ENCODE measurements around the gene NTMT2.
A peak's percentile ranks its signal among the peaks of the same experiment; 100 is the strongest.
"Not testable (repeated sequence)": the region's sequence is repeated elsewhere in the genome, so short reads cannot be mapped to it uniquely, and the experiment has no call there.

Gene NTMT2

DNA sequence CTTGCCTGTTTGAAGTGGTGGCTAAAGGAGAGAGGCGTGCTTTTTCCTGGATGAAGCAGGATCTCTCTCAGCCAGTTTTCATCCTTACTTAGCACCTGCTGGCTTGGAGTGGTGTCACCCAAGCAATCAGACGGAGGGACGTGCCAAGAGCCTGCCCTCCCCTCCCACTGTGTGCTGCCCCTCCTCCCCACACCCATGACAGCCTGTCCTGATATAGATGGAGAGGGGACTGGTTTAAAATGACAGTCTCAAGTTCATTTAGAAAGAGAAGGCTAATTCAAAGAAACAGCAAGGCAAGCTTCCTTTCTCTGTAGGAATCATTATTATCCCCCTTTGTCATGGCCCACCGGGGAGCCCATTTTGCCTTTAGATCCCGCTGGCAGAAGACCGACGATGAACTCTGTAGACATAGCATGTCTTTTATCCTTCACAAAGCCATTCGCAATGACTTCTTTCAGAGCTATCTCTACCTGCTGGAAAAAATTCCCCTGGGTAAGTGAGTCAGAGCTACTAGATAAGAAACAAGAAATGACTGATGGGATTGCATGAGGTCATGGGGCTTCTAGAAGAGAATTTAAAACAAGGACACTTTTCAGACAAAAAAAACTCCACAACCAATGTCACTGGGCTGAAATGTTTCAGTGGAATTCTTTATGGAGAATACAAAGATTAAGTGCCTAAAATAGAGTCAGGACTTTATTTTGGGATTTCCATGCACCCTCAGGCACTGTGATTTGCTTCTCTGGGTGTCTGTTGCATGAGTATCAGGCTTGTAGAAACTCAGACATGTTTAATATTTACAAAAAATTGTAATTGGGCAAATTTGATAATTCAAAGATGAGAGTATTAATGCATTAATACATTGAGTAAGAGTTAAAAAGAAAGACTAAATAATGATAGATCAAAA lies at the start of gene NTMT2:
Gene NTMT2, plus strand, starts transcription at position 190 of the 907 bp plus-strand sequence. Its CDS starts 149 bp downstream, at position 339.
- DNase-seq, result no peak

DNA sequence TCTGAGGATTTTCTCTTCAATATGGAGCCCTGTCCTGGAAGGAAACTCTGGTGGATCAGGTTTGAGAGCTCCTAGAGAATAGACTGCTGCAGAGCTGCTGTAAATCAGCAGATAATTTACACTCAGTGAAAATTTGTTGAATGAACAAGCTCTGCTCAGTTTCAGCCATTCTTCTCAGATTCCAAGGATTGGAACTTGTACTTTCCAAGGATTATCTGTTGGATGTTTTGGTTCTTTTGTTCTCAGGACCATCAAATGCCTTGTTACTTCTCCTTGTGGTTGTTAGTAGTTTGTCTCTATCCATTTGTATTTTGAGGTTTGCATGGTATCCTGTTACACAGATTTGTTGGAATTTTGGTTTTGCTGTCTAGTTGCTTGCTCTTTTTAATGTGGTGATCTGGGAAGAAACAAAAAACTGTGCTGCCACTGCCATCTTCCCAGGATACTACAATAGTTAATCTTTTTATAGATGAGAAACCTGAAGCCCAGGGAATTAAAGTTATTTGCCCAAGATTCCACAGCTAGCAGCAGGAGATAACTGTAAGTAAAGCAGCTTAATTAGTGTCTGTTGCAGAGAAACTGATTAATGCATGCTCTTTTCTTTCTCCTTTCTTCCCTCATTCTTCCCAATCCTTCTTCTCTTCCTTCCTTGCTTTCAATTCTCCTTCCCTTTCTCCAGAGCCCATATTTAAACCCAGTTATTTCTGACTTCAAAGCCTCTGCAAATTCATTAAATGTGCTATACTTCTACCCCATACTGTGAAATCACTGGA lies 49.6 kb upstream of the NTMT2 start:
- DNase-seq, result no peak

DNA sequence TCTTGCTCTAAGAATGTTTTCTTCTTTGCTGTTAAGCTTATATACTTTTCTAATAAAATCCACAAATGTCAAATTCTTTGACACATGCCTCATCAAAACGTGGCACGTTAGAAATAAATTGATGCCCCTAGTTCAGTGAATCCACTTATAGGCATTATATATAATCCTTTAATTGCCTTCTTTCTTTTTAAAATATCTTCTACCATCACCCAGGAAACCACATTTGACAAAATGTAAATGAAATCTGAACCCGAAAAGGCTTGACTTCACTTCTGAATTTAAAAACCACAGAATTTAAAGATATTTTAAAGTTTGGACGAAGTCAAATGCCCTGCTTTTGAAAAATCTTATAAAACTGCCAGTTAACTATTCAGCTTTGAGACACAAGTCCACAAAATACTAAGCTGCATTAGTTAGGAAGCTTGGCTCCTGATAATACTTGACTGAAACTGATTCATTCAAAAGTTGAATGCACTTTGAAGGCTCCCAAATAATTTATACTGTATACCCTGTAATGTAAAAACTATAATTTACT lies 48.9 kb upstream of the NTMT2 start:
- no peak for DNase-seq

DNA sequence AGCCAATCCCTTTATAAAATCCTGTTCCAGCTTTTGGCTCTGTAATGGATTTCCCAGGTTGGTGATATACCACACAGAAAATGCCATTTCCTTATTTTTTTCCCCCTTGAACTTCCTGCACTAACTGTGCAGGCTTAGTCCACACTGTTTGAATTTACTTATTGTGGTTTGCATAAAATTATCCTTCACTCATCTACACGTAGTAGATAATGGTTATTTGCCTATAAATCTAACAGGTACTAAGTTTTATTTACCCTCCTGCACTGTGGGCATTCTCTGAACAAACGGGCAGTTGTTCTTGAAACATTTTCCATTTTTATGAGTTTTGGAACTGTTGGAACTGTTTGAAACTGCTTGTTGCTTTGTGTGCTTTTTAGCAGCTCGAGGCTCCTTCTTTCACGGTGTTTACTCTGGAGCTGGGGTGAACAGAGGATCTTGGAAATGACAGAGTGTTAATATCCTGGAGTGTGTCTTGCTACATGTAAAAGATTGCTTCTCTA lies 48.3 kb upstream of the NTMT2 start:
- no peak for DNase-seq

DNA sequence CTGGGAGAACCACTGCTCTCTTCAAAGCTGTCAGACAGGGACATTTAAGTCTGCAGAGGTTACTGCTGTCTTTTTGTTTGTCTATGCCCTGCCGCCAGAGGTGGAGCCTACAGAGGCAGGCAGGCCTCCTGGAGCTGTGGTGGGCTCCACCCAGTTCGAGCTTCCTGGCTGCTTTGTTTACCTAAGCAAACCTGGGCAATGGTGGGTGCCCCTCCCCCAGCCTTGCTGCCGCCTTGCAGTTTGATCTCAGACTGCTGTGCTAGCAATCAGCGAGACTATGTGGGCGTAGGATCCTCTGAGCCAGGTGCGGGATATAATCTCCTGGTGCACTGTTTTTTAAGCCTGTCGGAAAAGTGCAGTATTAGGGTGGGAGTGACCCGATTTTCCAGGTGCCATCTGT lies 32.6 kb upstream of the NTMT2 start:
- DNase-seq, result not testable (repeated sequence)

DNA sequence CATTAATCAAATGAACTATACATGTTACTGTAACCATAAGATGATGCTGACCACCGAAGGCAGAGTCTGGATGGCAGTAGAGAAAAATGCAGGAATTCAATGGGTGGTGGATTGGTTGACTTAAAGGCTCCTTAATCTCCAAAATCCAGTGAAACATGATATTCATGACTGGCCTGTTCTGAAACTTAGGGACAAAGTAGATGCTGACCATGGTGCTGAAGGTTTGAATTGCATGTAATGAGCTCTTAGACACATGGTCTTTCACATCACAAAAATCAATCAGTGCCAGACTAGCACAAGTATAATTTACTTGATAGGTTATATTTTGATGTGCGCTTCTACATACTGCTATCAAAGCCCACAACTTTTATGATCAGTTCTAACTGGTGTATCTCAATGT lies 30.9 kb upstream of the NTMT2 start:
- peak; percentile 28 to 49 for DNase-seq

DNA sequence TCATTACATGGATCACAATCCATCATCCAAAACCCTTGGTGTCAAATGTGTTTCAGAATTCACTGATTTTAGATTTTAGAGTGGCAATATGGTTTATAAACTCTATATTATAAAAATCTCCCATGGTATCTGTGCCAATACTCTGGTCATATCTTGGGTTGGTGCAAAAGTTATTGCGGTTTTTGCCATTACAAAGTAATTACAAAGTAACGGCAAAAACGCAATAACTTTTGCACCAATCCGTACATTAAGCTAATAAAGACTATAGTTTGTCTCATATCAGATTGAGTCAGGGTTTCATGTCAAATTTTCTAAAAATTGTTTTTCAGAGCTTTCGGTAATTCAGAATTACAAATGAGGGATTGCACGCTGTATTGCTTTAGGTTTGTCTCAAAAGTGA lies 23.4 kb upstream of the NTMT2 start:
- no peak for DNase-seq

DNA sequence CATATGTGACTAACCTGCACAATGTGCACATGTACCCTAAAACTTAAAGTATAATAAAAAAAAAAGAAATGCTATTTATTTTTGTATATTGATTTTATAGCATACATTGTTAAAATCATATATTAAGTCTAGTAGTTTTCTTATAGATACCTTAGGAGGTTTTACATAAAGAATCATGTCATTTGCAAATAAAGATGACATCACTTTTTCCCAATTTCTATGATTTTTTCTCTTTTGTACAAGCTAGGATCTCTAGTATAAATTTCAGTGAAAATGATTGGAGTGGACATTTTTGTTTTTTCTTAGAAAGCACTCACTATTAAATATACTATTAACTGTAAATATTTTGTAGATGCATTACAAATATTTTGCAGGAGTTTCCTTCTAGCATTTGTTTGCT lies 20.5 kb upstream of the NTMT2 start:
- DNase-seq, result no peak

DNA sequence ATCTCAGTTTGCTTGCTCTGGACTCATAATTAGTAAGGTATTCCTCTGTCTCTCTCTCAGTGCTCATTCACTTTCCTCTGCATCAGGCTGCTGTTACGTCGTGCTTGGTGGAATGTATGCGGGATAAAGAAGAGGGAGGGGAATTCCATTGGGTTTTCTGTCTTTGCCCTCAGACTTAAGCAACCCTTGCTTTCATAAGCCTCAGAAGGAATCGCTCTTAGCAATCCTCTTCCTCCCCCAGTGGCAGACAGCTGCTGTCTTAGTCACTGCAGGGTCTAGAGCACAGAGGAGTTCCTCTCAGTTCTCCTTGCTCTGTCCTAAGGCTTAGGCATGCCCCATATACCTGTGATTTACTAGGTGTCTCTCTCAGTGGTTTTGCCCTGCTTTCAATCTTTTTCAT lies 19.1 kb upstream of the NTMT2 start:
- peak in 1 of 2 experiments; percentile 4 for DNase-seq

DNA sequence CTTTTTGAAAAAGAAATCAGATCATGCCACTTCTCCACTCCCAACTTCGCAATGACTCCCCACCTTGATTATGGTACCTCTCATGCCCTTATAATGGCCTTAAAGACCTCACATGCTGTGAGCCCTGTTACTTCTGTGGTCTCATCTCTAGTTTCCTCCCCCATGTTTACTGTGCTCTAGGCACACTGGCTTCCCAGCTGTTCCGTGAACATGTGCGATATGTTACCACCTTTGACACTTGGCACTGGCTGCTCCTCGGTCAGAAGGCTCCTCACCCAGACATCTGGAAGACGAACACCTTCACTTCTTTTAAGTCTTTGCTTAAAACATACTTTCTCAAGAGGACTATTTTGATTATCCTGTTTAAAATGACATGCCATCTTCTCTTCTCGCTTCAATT lies 14.3 kb upstream of the NTMT2 start:
- no peak for DNase-seq

DNA sequence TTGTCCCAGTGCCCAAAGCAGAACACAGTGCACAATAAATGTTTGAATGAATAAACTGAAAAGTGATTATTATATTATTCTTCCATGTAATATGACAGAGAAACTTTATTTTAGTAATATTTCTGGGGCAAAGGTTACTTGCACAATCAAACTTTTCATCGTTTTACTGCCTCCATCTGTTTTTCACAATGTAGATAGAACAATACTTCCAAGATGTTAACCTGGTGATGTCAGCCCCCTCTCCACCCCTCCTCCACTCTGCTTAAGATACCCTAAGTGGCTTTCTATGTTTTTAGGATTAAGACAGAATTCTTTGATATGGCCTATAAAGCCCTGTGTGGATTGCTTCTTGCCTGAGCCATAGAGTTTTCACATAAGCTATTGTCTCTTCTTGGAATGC lies 13.8 kb upstream of the NTMT2 start:
- no peak for DNase-seq

DNA sequence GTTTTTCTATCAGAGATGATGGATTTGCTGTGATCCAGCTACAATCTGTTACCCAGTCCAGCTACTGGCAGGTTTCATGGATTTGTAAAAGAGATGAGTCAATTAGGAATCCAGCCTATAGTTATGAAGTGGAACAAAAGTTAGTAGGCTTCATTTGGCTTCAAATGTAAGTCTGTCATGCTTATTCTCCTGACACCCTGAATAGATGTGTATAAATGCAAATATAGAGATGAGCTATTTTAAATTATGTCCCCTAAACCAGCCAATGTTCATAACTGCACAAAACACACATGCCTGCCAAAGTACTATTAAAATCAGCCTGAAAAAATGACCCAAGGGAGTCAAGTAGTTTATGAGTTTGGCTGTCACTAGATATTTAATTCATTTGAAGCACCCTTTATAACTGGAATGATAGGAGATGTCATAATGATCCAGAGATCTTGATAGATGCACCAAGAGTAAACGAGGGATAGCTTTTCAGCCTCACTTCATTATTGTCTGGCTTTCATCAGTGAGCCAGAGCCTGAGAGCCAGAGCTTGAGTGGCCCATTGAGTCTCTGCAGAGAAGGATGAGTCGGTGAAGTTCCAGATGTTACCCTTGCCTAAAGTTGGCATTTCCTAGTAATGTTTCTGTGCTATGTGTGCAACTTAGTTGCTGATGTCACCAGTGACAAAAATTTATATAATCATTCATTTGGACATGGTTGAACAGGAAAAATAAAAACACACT lies 11.8 kb upstream of the NTMT2 start:
- no peak for DNase-seq

DNA sequence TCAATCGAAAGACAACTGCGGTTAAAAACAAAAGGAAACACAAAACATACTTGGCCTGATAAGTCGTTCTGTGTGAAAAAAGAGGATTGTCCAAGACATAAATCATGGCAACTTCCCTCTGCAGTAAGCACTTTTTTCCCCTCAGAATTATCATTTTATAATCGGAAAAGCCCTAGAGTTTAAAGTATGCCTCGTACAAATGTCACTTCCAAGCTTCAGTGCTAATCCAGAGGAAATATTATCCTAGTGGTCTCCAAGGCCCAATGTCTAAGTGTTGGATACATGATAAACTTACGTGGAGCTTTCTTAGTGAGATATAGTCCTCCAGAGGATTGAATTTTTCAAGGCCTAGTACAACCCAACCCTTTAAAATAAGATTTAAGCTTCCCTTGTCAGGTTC lies 11.2 kb upstream of the NTMT2 start:
- no peak for DNase-seq

DNA sequence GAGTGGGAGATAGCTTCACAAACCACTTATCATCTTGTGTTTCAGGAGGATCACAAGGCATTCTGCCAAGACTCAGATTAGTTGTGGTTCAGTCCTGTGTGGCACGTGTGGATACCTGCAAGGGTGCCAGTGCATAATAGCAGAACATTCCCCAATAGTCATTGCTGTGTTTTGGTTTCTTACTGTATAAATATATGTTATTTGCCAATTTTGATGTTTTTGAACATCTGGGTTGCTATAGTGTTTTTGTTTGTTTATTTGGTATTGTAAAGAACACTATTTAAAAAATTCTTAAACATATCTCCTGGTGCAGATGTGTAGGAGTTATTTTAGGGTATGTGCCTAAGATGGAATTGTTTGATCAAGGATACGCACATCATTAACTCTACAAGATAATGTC lies 5.4 kb upstream of the NTMT2 start:
- DNase-seq, result no peak

DNA sequence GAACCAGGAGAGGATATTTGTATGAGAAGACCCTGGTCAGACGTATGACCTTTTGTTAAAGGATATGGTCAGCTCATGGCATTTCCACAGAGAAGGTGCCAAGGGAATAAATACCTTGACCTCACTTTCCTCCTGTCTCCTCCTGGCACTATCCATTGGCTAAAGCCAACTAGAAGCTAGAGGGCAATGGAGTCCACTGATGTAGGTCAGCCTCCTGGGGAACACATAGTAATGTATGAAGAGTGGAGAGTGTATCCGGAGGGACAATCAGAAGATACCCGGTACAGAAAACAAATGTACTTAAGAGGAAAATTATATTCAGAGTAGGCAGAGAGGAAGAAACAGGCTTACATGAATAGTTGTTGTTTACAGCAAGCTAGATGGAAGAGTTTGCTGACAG lies 698 bp upstream of the NTMT2 start:
- DNase-seq, result no peak

DNA sequence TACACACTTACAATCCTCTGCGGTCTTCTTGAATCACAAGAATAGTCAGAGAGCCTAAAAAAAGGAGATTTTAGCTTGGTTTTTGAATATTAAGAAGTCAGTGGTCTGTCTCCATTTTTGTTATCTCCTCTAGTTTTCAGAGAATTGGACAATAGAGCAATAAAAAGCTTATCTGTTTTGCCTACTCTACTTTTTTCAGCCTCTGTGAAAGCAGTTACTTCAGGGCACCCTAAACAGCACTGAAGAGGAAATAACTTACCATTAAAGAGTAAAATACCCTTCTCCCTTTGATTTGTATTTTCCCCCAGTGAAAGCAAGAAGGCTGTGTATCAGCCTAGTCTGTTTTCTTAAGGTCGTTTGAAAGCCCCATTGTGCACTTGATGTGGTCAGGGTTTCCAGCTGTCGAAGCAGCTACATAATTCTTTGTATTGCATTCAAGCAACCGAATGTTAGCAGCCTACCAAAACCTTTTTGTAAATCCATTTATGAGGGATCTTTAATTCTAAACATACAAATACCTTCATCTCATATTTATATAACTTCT lies 1.0 kb downstream of the NTMT2 start:
- DNase-seq, result no peak

DNA sequence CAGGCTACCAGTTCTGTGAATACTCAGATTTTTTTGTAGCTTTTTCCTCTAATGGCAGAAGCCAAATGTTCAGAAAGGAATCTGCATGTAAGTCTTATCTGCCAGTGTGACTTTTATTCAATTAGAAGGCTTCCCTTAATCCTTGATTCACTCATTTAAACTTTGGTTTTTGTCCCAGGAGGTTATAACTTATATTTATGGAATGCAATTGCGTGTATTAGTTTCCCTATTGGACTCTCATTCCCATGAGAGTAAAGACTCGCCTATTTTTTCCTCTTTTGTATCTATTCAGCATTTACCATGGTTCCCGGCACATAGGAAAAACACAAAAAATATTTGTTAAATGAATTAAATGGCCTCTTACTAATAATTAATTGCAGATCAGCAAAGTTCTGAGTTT lies 3.5 kb downstream of the NTMT2 start:
- no peak for DNase-seq

DNA sequence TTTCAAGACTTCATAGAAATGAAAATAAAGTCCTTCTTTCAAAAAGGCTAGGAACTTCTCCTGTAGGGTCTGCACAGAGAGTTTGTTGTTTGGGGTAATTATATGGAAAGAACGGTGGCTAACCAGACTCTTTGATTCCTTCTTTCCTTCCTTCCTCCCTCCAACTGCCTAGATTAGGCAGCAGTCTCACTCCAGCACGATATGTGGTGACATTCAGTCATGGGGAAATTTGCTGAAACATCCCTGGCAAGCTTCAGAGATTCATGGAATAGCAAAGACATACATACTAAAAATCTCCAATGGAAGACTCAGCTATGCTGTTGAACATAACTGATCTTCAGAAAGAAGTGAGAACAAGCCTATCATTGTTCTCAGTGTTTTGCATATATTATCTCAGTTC lies 4.3 kb downstream of the NTMT2 start:
- DNase-seq, result no peak

DNA sequence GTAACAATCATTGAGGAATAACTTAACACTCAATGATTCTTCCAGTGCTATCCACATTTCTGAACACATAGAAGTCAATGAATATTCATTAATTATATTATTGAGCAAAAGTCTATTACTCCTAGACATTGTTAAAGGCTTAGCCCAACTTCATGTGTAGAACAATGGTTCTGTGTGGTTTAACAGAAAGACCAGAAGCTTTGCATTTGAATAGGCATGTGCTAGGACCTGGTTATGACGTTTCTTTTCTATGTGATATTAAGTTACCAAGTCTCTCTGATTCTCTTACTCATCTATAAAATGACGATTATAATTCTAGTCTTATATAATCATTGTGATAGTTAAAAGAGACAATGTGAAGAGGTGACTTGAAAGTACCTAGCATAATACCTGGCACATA lies 5.2 kb downstream of the NTMT2 start:
- DNase-seq, result no peak

DNA sequence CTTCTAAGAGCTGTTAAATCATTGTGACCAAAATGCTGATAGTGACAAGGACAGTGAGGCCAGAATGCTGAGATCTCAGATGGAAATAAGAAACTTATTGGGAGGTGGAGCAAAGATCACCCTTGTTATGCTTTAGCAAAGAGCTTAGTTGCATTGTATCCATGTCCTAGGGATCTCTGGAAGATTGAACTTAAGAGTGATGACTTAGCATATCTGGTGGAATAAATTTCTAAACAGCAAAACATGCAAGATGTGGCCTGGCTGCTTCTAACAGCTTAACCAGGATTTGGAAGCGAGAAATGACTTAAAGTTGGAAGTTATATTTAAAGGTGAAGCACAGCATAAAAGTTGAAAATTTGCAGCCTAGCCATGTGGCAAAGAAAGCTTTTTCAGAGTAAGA lies 7.7 kb downstream of the NTMT2 start:
- DNase-seq, result no peak

DNA sequence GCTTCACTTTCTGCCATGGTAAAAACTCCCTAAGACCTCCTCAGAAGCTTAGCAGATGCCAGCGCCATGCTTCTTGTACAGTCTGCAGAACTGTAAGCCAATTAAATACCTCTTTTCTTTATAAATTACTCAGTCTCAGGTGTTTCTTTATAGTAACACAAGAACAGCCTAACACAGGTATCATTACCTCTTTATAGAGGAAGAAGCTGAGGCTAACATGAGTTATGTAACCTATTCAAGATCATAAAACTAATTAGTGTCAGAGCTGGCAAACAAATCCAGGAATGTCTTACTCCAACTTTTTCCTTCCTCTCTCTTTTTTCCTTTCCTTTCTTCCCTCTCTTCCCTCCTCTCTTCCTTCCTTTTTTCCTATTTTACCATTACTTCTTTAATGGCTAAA lies 9.3 kb downstream of the NTMT2 start:
- no peak for DNase-seq

DNA sequence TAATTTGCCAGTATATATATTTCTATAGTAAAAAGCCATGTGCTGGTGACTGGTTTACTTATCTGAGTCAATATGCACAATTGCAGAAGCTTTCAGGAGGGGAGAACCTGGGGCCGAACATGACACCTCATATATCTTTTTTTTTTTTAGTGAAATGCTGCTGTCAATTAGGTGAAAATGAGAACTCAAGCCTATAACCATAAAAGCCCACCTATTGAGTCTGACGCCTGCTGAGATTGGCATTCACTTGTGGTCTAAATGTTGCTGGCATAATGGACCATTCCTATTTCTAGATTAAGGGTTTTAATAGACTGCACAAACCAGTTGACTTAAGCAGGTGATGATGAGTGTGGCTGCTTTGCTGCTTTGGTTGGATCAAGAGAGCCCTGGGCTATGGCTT lies 10.8 kb downstream of the NTMT2 start:
- no peak for DNase-seq

DNA sequence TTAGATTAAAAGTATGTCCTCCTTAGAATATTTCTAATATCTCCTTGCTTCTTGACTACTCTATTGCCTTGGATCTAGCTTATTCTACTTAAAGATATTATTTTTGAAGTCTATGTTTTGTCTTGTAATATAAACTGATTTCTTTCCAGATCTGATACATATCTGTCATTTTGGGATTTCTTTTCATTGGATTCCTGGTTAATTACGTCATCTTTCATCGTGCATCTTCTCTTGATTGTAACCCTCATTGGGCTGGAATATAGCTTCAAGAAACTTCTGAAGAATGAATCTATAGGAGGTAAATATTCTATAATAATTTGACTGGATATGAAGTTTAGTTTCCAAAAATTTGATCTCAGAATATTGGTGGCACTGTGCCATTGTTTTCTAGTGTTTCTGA lies 12.1 kb downstream of the NTMT2 start:
- no peak for DNase-seq
